Activated CD4-positive, alpha-beta T cell treated with anti-CD3 and anti-CD28 coated beads, Interleukin-2, amount 50 U/mL, for 4 hours (primary cell): ENCODE results near the gene RSBN1L.
A peak's percentile ranks its signal among the peaks of the same experiment; 100 is the strongest.
"Not testable (repeated sequence)": the region's sequence is repeated elsewhere in the genome, so short reads cannot be mapped to it uniquely, and the experiment has no call there.

ENCODE experiments used
- DNase-seq, 2 experiments: peaks; one replicate each; pipeline ENCODE4 v3.0.0-alpha.2; 2020

The RSBN1L gene

GRCh38 chr7:77690289-77690688 is 6.0 kb upstream of the RSBN1L start:
- no peak for DNase-seq

- DNase-seq, result no peak
These were observed 4.3 kb upstream of the RSBN1L start for GRCh38 chr7:77691892-77692491.

- no peak for DNase-seq
These were observed 2.3 kb upstream of the RSBN1L start for GRCh38 chr7:77693830-77694583.

GRCh38 chr7:77696643-77697534 is 630 bp downstream of the RSBN1L start:
- DNase-seq, result peak; percentile 56 to 63

- DNase-seq, result peak in 1 of 2 experiments; percentile 1
These were observed 1.2 kb downstream of the RSBN1L start for GRCh38 chr7:77697535-77697831.

GRCh38 chr7:77698042-77698625 is 1.9 kb downstream of the RSBN1L start:
- no peak for DNase-seq

GRCh38 chr7:77699056-77699455 is 2.8 kb downstream of the RSBN1L start:
- DNase-seq, result no peak

- DNase-seq, result no peak
These were observed 6.3 kb downstream of the RSBN1L start for GRCh38 chr7:77702513-77702912.

GRCh38 chr7:77702968-77703472 is 6.8 kb downstream of the RSBN1L start:
- DNase-seq, result no peak

GRCh38 chr7:77703669-77704068 is 7.4 kb downstream of the RSBN1L start:
- not testable (repeated sequence) for DNase-seq

GRCh38 chr7:77707504-77707992 is 11.3 kb downstream of the RSBN1L start:
- DNase-seq, result no peak

- no peak for DNase-seq
These were observed 13.8 kb downstream of the RSBN1L start for GRCh38 chr7:77710067-77710466.

- no peak for DNase-seq
These were observed 14.6 kb downstream of the RSBN1L start for GRCh38 chr7:77710861-77711260.

- DNase-seq, result no peak
These were observed 17.9 kb downstream of the RSBN1L start for GRCh38 chr7:77714195-77714594.

GRCh38 chr7:77714931-77715330 is 18.7 kb downstream of the RSBN1L start:
- not testable (repeated sequence) for DNase-seq

GRCh38 chr7:77716804-77717203 is 20.5 kb downstream of the RSBN1L start:
- DNase-seq, result no peak

GRCh38 chr7:77717566-77717965 is 21.3 kb downstream of the RSBN1L start:
- not testable (repeated sequence) for DNase-seq

- DNase-seq, result no peak
These were observed 31.3 kb downstream of the RSBN1L start for GRCh38 chr7:77727527-77727926.

GRCh38 chr7:77727936-77728701 is 31.9 kb downstream of the RSBN1L start:
- DNase-seq, result no peak

GRCh38 chr7:77729574-77730348 is 33.5 kb downstream of the RSBN1L start:
- DNase-seq, result no peak

GRCh38 chr7:77731716-77732115 is 35.5 kb downstream of the RSBN1L start:
- DNase-seq, result no peak
